ENCODE data around the gene ACTN3.
"Not testable (repeated sequence)": the region's sequence is repeated elsewhere in the genome, so short reads cannot be mapped to it uniquely, and the experiment has no call there.

ACTN3 gene

GRCh38 chr11:66546368-66546965, at the start of gene ACTN3:
ACTN3 (plus strand) TSS chr11:66546903; CDS start chr11:66546938, 35 bp downstream.
- DNase-seq = no peak

- DNase-seq = no peak
Measured at GRCh38 chr11:66497206-66497605, 49.5 kb upstream of the ACTN3 start.

- DNase-seq = no peak
Measured at GRCh38 chr11:66498506-66498905, 48.2 kb upstream of the ACTN3 start.

GRCh38 chr11:66505276-66505816, 41.4 kb upstream of the ACTN3 start:
- DNase-seq = no peak

GRCh38 chr11:66509131-66509561, 37.6 kb upstream of the ACTN3 start:
- DNase-seq = no peak

GRCh38 chr11:66510271-66510989, 36.3 kb upstream of the ACTN3 start, which contains the start of gene BBS1:
BBS1 (plus strand) TSS chr11:66510635; CDS start chr11:66510660, 25 bp downstream.
- DNase-seq = peak; percentile 83

GRCh38 chr11:66510990-66511339, 35.7 kb upstream of the ACTN3 start:
- DNase-seq = no peak

- no peak for DNase-seq
Measured at GRCh38 chr11:66523611-66524010, 23.1 kb upstream of the ACTN3 start.

- no peak for DNase-seq
Measured at GRCh38 chr11:66524304-66525040, 22.2 kb upstream of the ACTN3 start.

GRCh38 chr11:66529069-66529468, 17.6 kb upstream of the ACTN3 start:
- DNase-seq = no peak

GRCh38 chr11:66529655-66530054, 17.0 kb upstream of the ACTN3 start:
- DNase-seq = no peak

GRCh38 chr11:66530927-66531709, 15.6 kb upstream of the ACTN3 start:
- no peak for DNase-seq

GRCh38 chr11:66531841-66532240, 14.9 kb upstream of the ACTN3 start:
- DNase-seq = no peak

GRCh38 chr11:66532784-66533183, 13.9 kb upstream of the ACTN3 start:
- DNase-seq = no peak

- DNase-seq = no peak
Measured at GRCh38 chr11:66539170-66539869, 7.4 kb upstream of the ACTN3 start.

GRCh38 chr11:66539870-66540213, 6.9 kb upstream of the ACTN3 start:
- DNase-seq = no peak

- not testable (repeated sequence) for DNase-seq
Measured at GRCh38 chr11:66540598-66540997, 6.1 kb upstream of the ACTN3 start.

- DNase-seq = no peak
Measured at GRCh38 chr11:66541892-66542291, 4.8 kb upstream of the ACTN3 start.

GRCh38 chr11:66542362-66542761, 4.3 kb upstream of the ACTN3 start:
- no peak for DNase-seq

- peak; percentile 37 for DNase-seq
Measured at GRCh38 chr11:66543263-66544107, 3.2 kb upstream of the ACTN3 start.

GRCh38 chr11:66544952-66545351, 1.8 kb upstream of the ACTN3 start:
- not testable (repeated sequence) for DNase-seq

All from stimulated activated CD4-positive, alpha-beta T cell treated with anti-CD3 and anti-CD28 coated beads, Interleukin-12 subunit alpha, Interleukin-12 subunit beta, amount 100 ng/mL, for 4 hours (primary cell).